Bladder microvascular endothelial cell (primary cell): Measurements from ENCODE around the gene GGN. TPM values are rescaled to one million over a fixed set of nuclear protein-coding genes. Genes with fewer than 3 reads are reported as not detected.

Source experiments
- total RNA-seq: library from RNA; depleted of rRNA; stranded (reverse); fragments of >200 nt; gene quantifications from 2 replicates; pipeline ENCODE4 v1.2.3, GENCODE V29; 2014

Gene GGN
- total RNA-seq = 0.13 and 0.16 TPM in 2 replicates

GRCh38 chr19:38387550-38388348, at the start of gene GGN:
Gene GGN (minus strand): TSS chr19:38388034. CDS start chr19:38387261, 773 bp downstream.

DNA sequence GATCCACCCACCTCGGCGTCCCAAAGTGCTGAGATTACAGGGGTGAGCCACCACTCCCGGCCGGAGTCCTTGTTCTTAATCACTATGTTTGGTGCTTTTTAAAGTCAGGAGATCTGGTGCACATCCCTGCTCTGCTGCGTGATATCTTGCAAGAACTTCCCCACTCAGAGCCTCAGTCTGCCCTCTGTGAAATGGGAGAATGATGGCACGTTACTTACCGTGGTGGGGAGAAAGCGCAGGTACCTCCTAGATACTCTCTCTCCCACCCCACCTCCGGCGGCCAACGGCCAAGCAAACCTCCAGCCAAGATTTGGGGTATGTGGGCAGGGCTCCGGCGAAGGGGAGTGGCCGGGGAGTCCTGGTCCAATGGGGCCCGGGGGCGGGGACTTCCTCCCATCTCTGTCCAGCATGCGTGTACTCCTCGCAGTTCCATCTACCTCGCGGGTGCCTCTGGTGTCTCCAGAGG, 45.5 kb upstream of the GGN start, which contains the start of gene RYR1:
Gene RYR1 (plus strand): TSS at position 424 of the 466 bp plus-strand sequence. CDS start 139 bp downstream, outside the sequence.

DNA sequence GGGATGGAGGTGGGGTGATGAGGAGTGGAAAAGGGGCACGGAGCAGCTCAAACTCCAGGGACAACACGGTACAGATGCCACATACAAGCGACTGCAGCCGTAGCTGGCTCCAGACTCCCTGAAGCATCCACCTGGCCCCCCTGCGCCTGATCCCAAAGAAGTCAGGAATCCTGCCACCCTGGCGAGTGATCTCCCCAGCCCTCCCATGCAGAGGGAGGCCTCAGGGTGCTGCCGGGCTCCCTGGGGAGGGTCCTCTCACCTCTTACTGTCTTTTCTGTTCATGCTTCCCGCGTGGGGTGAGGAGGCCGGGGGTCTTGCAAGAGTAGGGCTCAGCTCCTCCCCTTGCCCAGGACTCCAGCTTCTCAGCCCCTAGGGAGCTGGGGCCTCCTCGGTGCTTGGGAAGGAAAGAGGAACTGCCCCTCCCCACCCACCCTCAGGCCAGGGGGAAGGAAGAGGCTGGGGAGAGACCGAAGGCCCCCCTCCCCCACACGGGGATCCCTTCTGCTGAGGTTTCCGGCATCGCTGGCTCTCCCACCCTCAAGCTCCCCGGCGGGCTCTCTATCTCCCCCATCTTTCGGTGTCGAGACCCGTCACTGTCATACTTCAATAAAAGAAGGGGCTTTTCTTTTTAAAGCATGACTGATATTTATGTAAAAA, 38.1 kb upstream of the GGN start, which contains the start of gene RASGRP4:
Gene RASGRP4 (minus strand): TSS at position 410 of the 657 bp plus-strand sequence. CDS start 128 bp downstream, at position 282.

DNA sequence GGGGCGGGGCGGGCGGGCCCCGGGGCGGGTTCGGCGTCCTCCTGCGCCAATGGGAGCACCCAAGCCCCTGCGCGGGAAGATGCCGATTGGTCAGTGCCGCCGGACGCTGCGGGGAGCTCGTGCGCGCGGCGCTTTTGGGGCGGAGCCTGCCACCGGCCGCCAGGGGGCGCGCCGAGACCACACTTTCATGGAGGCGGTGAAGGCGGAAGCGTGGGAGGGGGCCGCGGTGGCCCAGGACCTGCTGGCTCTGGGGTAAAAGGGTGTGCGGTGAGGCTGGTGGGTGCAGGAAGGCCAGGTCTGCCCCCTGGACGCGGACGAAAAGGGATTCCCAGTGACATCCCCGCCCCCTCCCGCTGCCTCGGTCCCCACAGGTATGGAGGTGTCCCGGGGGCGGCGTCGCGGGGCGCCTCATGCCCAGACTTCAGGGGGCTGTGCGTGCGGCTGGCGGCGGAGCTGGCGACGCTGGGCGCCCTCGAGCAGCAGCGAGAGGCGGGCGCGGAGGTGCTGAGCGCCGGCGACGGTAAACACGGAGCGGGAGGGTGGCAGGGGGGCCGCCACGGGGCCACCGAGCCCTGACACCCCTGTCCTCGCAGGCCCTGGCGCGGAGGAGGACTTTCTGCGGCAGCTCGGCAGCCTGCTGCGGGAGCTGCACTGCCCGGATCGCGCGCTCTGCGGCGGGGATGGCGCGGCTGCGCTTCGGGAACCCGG, 15.3 kb upstream of the GGN start, which contains the start of gene FAM98C:
Gene FAM98C (plus strand): TSS at position 127 of the 708 bp plus-strand sequence. CDS start 61 bp downstream, at position 188.

DNA sequence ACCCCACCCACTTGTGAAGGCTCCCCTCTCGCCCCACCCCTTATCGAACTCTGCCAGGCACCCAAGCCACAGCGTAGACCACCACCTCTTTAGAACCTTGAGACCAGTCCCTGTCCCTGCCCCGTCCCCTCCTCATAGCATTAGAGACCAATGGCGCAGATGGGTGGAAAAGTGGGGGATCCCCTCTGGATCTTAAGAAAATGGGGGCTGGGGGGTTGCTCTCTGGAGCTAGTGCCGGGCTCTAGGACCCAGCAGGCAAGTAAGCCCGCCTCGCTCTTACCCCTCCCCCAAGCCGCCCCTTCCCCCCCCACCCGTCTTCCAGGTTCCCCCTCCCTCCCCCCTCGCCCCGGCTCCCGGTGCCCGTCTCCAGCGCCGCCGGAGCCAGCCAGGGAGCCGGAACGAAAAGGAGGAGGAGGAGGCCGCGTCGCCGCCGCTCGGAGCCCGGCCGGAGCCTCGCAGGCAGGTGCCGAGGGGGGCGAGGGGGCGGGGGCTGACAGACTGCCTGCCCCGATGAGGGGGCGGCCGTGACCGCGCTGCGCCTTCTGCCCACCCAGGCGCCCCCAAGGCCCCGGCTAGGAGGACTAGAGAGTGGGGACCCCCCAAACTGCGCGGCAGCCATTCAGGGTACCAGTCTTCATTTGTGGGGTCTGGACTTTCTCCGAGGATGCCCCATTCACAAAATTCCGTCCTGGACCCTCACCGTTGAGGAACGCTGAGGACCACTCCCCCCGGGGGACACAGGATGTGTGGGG, 691 bp upstream of the GGN start, which contains the start of gene SPRED3:
Gene SPRED3 (plus strand): TSS at position 349 of the 752 bp plus-strand sequence. CDS start 1,606 bp downstream, outside the sequence.

DNA sequence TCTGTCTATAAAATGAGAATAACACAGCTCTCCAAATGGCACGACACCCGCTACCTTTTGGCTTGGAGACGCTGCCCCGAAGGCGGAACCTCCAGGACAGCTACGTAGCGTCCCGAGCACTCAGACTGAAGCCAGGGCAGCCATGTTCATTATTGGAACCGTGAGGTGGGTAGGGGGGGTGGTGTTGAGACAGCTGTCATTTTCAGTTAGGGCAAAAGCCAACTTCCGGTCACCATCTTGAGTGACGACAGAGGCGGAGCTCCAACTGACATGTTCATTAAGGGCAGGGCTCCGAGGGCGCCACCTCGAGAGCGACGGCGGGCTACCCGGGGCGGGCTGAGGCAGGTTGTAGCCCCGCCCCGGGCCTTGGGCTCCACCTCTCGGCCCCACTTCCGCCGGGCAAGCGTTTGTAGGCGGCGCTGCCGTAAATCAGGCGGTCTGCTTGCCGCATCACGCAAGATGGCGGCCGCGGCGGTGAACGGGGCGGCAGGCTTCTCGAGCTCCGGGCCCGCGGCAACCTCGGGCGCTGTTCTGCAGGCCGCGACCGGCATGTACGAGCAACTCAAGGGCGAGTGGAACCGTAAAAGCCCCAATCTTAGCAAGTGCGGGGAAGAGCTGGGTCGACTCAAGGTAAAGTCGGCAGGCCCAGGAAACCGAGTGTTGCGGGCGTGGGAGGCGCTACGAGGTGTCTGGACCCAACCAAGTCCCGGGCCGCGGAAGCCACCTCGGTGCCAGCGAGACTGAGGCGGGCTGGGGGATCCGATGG, 13.3 kb downstream of the GGN start, which contains the start of gene PSMD8:
Gene PSMD8 (plus strand): TSS at position 240 of the 766 bp plus-strand sequence. CDS start 31 bp downstream, at position 271.

Other genes starting within 250 kb of the GGN start
- gene DPF1, start 163.8 kb downstream of the GGN start, total RNA-seq = 0.31 and 0.32 TPM in 2 replicates
- gene PPP1R14A, start 131.7 kb downstream of the GGN start, total RNA-seq = 4.4 and 6.1 TPM in 2 replicates
- 7.0 and 61.4 TPM in 2 replicates for gene SPINT2, start 123.5 kb downstream of the GGN start, total RNA-seq
- 1.1 and 34.5 TPM in 2 replicates for gene C19orf33, start 83.8 kb downstream of the GGN start, total RNA-seq
- 74.0 and 89.5 TPM in 2 replicates for gene YIF1B, start 72.1 kb downstream of the GGN start, total RNA-seq
- gene KCNK6, start 68.2 kb downstream of the GGN start, total RNA-seq = 7.8 and 11.1 TPM in 2 replicates
- gene CATSPERG, start 52.2 kb downstream of the GGN start, total RNA-seq = 0.16 and 3.5 TPM in 2 replicates
- gene PSMD8, start 13.5 kb downstream of the GGN start, total RNA-seq = 200 and 216 TPM in 2 replicates
- 0.76 and 1.8 TPM in 2 replicates for gene SPRED3, start 663 bp upstream of the GGN start, total RNA-seq
- gene FAM98C, start 15.1 kb upstream of the GGN start, total RNA-seq = 4.5 and 5.8 TPM in 2 replicates
- not detected in 2 replicates for gene RASGRP4, start 38.2 kb upstream of the GGN start, total RNA-seq
- not detected in 2 replicates for gene RYR1, start 45.7 kb upstream of the GGN start, total RNA-seq
- gene MAP4K1, start 229.9 kb upstream of the GGN start, total RNA-seq = not detected in 2 replicates
- 185 and 279 TPM in 2 replicates for gene EIF3K, start 231.2 kb upstream of the GGN start, total RNA-seq